Upper lobe of left lung (tissue), 6 donors: ENCODE results near the gene TPO. TPM values are rescaled to one million over a fixed set of nuclear protein-coding genes. Genes with fewer than 3 reads are reported as not detected.

Experiments
- ATAC-seq, 2 donors: fragments of 200-7000 bp; cut with Tn5 transposase; one replicate each; pipeline ENCODE4 v1.9.1; 2022; ENCODE audit warnings: mild to moderate bottlenecking in 2 of 2, moderate library complexity in 2 of 2; ENCODE audit not compliant: low FRiP score in 2 of 2
- DNase-seq, 2 donors: peaks; one replicate each; pipeline ENCODE4 v3.0.0-alpha.2; 2019 to 2020
- H3K27ac ChIP-seq, 4 donors: fragments of 200-600 bp; sonication (generic); one replicate each; pipeline ENCODE4 v1.5.1; 2016 to 2019
- H3K27me3 ChIP-seq, 4 donors: fragments of 200-600 bp; sonication (generic); one replicate each; pipeline ENCODE4 v1.5.1; 2017 to 2019
- H3K36me3 ChIP-seq, 4 donors: fragments of 200-600 bp; sonication (generic); one replicate each; pipeline ENCODE4 v1.5.1; 2016 to 2019
- H3K4me1 ChIP-seq, 4 donors: fragments of 200-600 bp; sonication (generic); one replicate each; pipeline ENCODE4 v1.5.1; 2018 to 2019
- H3K4me3 ChIP-seq, 4 donors: fragments of 200-600 bp; sonication (generic); one replicate each; pipeline ENCODE4 v1.5.1; 2017 to 2019; ENCODE audit warnings: mild to moderate bottlenecking in 2 of 4, moderate library complexity in 1 of 4
- H3K9me3 ChIP-seq, 4 donors: fragments of 200-600 bp; sonication (generic); one replicate each; pipeline ENCODE4 v1.5.1; 2018 to 2019
- CTCF ChIP-seq, 6 experiments: fragments of 450-650 bp in 4 of 6; fragments of 200-600 bp in 2 of 6; sonication (generic) in 2 of 6; IDR thresholded peaks; one replicate each; pipeline ENCODE4 v1.5.1; 2016 to 2019; ENCODE audit warnings: antibody characterized with exemption in 6 of 6
- EP300 ChIP-seq, 4 donors: sonication (generic); formaldehyde crosslinking; IDR thresholded peaks; one replicate each; pipeline ENCODE4 v1.5.1; 2017; ENCODE audit warnings: antibody characterized with exemption in 4 of 4, control low read depth in 2 of 4
- POLR2A ChIP-seq, 4 donors: fragments of 450-650 bp; IDR thresholded peaks; one replicate each; pipeline ENCODE4 v1.5.1; 2016 to 2017; ENCODE audit warnings: antibody characterized with exemption in 4 of 4, mild to moderate bottlenecking in 2 of 4
- POLR2AphosphoS5 ChIP-seq, 2 donors: sonication (generic); formaldehyde crosslinking; IDR thresholded peaks; one replicate each; pipeline ENCODE4 v1.5.1; 2017; ENCODE audit warnings: antibody characterized with exemption in 2 of 2
- WGBS, 2 donors: methylation state at CpG; one replicate each; pipeline ENCODE4 v1.1.5; 2017 to 2018; 5-methylcytosine and 5-hydroxymethylcytosine counted together
- total RNA-seq, 6 donors: library from RNA; depleted of rRNA in 4 of 6; stranded (reverse); fragments of >200 nt in 4 of 6; gene quantifications; one replicate each; pipeline versions ENCODE4 v1.1.0 to v1.2.1, GENCODE V29; 2016 to 2021
- donor health status: DM: no; HTN: no; CAD: no; lungs with moderate emphysema.
- donor health status: DM: no; HTN: yes; CAD: no; lungs with severe emphysema.

TPO gene
- total RNA-seq, 6 donors from 2014 or later = 0.06 to 0.39 TPM; not detected in 4

- H3K27me3 ChIP-seq = no peaks in the 10 kb centered on the region
- H3K36me3 ChIP-seq = no peaks in the 10 kb centered on the region
- peak in 1 of 2 donors; percentile 33 for DNase-seq
- H3K4me1 ChIP-seq = no peaks in the 10 kb centered on the region
- peak; percentile 21 to 61 for ATAC-seq
- H3K4me3 ChIP-seq = no peak overlapping the region
- H3K9me3 ChIP-seq = no peaks in the 10 kb centered on the region
- no peak overlapping the region for H3K27ac ChIP-seq
- TF ChIP-seq EP300 (IDR thresholded peaks at IDR 0.05) (no peak), POLR2A (IDR thresholded peaks at IDR 0.05) (no peak), POLR2AphosphoS5 (IDR thresholded peaks at IDR 0.05) (no peak), CTCF (IDR thresholded peaks at IDR 0.05) (no peak)
- 69 to 73% methylated on average over 13 to 27 of the region's 28 CpGs for WGBS, 2 donors
These were observed 48.5 kb downstream of the TPO start for GRCh38 chr2:1461507-1462390.

GRCh38 chr2:1462994-1463393 is 49.7 kb downstream of the TPO start:
- 67 to 70% methylated on average over 4 of the region's 4 CpGs for WGBS, 2 donors
- Histone ChIP-seq H3K9me3 (no peaks in the 10 kb centered on the region), H3K27me3 (no peaks in the 10 kb centered on the region), H3K4me3 (no peak overlapping the region), H3K4me1 (no peaks in the 10 kb centered on the region), H3K27ac (no peak overlapping the region), H3K36me3 (no peaks in the 10 kb centered on the region)
- ATAC-seq = no peak
- TF ChIP-seq POLR2A (IDR thresholded peaks at IDR 0.05) (no peak), EP300 (IDR thresholded peaks at IDR 0.05) (no peak), CTCF (IDR thresholded peaks at IDR 0.05) (no peak), POLR2AphosphoS5 (IDR thresholded peaks at IDR 0.05) (no peak)
- DNase-seq = no peak

DNA sequence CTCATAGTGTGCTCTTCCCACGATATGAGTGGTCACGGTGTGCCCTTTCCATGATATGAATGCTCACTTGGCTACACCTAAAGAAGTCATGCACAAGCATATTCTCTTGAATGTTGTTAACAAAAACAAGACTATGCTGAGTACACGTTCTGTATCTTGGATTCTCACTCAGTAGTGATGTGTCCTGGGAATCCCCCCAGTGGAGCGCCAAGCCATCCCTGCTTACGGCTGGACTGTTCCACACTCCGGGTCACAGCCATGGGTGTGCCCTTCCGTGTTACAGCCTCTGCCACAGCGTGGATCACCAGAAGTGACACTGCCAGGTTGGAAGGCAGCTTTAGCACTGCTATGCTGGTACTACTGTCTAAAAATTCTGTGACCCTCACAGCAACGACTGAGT is 59.1 kb downstream of the TPO start:
- Histone ChIP-seq H3K9me3 (no peaks in the 10 kb centered on the region), H3K27ac (no peak overlapping the region), H3K36me3 (no peaks in the 10 kb centered on the region), H3K4me3 (no peak overlapping the region), H3K4me1 (no peaks in the 10 kb centered on the region), H3K27me3 (no peaks in the 10 kb centered on the region)
- 91 to 93% methylated on average over 9 of the region's 9 CpGs for WGBS, 2 donors
- no peak for TF ChIP-seq CTCF (IDR thresholded peaks at IDR 0.05)
- TF ChIP-seq POLR2AphosphoS5 (IDR thresholded peaks at IDR 0.05) = no peak
- TF ChIP-seq POLR2A (IDR thresholded peaks at IDR 0.05) = no peak
- no peak for TF ChIP-seq EP300 (IDR thresholded peaks at IDR 0.05)
- ATAC-seq = peak in 1 of 2 donors; percentile 46
- DNase-seq = no peak

DNA sequence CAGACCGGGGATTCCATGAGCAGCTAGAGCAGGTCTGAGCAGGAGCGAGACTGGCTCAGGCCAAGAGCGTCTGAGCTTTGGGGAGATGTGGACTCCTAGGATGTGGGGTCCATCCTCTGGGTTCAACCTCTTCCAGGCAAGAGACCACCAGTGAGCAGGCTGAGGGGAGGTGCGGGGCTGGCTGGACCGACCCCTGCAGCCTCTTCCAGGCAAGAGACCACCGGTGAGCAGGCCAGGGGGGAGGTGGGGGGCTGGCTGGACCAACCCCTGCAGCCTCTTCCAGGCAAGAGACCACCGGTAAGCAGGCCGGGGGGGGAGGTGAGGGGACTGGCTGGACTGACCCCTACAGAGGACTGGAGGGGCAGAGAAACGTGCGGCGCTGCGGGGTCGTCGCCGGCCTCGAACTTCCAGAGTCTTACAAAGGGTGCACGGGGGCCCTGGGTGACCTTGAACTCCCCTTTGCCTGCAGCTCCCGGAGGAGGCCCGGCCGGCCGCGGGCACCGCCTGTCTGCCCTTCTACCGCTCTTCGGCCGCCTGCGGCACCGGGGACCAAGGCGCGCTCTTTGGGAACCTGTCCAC is 63.4 kb downstream of the TPO start:
- H3K4me3 ChIP-seq = no peak overlapping the region
- 85 to 92% methylated on average over 10 to 30 of the region's 30 CpGs for WGBS, 2 donors
- no peaks in the 10 kb centered on the region for H3K36me3 ChIP-seq
- DNase-seq (peak in 1 of 2 donors; percentile 82), ATAC-seq (peak in 1 of 2 donors; percentile 32)
- no peak overlapping the region for H3K27ac ChIP-seq
- TF ChIP-seq POLR2A (IDR thresholded peaks at IDR 0.05) (no peak), EP300 (IDR thresholded peaks at IDR 0.05) (no peak), CTCF (IDR thresholded peaks at IDR 0.05) (no peak), POLR2AphosphoS5 (IDR thresholded peaks at IDR 0.05) (no peak)
- no peaks in the 10 kb centered on the region for H3K9me3 ChIP-seq
- H3K27me3 ChIP-seq = no peaks in the 10 kb centered on the region
- H3K4me1 ChIP-seq = no peaks in the 10 kb centered on the region
